ENCODE data around the gene MET.
A peak's percentile ranks its signal among the peaks of the same experiment; 100 is the strongest.

The MET gene

GRCh38 chr7:116630932-116631671, 40.9 kb upstream of the MET start (continued):
- TF ChIP-seq ZNF561 (tag by site-specific recombination; IDR thresholded peaks at IDR 0.05; ENCODE audit: borderline replicate concordance): no peak
- TF ChIP-seq ZNF529 (tag by site-specific recombination; IDR thresholded peaks at IDR 0.05; ENCODE audit: insufficient replicate concordance): no peak
- TF ChIP-seq, protein P1, sequence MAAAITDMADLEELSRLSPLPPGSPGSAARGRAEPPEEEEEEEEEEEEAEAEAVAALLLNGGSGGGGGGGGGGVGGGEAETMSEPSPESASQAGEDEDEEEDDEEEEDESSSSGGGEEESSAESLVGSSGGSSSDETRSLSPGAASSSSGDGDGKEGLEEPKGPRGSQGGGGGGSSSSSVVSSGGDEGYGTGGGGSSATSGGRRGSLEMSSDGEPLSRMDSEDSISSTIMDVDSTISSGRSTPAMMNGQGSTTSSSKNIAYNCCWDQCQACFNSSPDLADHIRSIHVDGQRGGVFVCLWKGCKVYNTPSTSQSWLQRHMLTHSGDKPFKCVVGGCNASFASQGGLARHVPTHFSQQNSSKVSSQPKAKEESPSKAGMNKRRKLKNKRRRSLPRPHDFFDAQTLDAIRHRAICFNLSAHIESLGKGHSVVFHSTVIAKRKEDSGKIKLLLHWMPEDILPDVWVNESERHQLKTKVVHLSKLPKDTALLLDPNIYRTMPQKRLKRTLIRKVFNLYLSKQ (tag by site-specific recombination; IDR thresholded peaks at IDR 0.05; ENCODE audit: borderline replicate concordance): no peak
- TF ChIP-seq ZBTB21 (tag by site-specific recombination; IDR thresholded peaks at IDR 0.05): peak; percentile 88
- peak; percentile 74; the same call in 1 of the 2 replicates for TF ChIP-seq ZNF366 (tag by site-specific recombination; conservative IDR thresholded peaks at IDR 0.05)
- TF ChIP-seq ZNF341 (tag by site-specific recombination; IDR thresholded peaks at IDR 0.05; ENCODE audit: low read depth): peak; percentile 77
- no peak for TF ChIP-seq ZNF302 (tag by site-specific recombination; IDR thresholded peaks at IDR 0.05; ENCODE audit: low read depth)

GRCh38 chr7:116631676-116632075, 40.3 kb upstream of the MET start:
- CTCF ChIA-PET: interaction anchor here (0.8 to 2.0 kb wide), 4 partner anchors 26 to 178 kb away, joined by 3 to 4 read pairs (median 4); no protein-coding TSS in a partner anchor

DNA sequence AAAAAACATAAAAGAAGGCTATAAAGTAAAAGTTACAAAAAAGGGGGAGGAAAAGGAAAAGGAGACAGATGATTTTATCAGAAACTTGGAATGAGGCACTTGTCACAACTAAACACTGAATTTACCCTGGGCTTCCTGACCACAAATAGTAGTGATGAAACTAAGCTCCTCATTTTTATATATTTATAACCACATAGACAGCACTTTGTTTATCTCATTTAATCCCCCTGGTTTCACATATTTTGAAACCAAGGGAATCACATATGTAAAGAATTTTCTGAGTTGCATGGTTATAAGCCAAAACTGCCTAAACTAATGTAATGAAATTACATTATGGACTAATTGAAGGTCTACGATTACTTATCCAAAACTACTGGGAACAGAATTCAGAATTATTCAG, 39.6 kb upstream of the MET start:
- Histone ChIP-seq H3K4me3 (ENCODE audit: low read depth, low read length) (no peak overlapping the region), H3K27ac (ENCODE audit: extremely low read depth, low read depth, low read length) (no peak overlapping the region)
- no peak for TF ChIP-seq TCF7L2 (IDR thresholded peaks at IDR 0.05; ENCODE audit: borderline replicate concordance, low read depth, low read length)
- no peak for TF ChIP-seq ZNF521 (tag by site-specific recombination; IDR thresholded peaks at IDR 0.05)
- TF ChIP-seq PRDM1 (tag by site-specific recombination; IDR thresholded peaks at IDR 0.05): no peak
- TF ChIP-seq ZNF529 (tag by site-specific recombination; IDR thresholded peaks at IDR 0.05; ENCODE audit: insufficient replicate concordance): no peak
- TF ChIP-seq, protein P2, sequence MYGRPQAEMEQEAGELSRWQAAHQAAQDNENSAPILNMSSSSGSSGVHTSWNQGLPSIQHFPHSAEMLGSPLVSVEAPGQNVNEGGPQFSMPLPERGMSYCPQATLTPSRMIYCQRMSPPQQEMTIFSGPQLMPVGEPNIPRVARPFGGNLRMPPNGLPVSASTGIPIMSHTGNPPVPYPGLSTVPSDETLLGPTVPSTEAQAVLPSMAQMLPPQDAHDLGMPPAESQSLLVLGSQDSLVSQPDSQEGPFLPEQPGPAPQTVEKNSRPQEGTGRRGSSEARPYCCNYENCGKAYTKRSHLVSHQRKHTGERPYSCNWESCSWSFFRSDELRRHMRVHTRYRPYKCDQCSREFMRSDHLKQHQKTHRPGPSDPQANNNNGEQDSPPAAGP (tag by site-specific recombination; IDR thresholded peaks at IDR 0.05): no peak
- TF ChIP-seq BCL6B (tag by site-specific recombination; IDR thresholded peaks at IDR 0.05): no peak
- TF ChIP-seq, protein P3, sequence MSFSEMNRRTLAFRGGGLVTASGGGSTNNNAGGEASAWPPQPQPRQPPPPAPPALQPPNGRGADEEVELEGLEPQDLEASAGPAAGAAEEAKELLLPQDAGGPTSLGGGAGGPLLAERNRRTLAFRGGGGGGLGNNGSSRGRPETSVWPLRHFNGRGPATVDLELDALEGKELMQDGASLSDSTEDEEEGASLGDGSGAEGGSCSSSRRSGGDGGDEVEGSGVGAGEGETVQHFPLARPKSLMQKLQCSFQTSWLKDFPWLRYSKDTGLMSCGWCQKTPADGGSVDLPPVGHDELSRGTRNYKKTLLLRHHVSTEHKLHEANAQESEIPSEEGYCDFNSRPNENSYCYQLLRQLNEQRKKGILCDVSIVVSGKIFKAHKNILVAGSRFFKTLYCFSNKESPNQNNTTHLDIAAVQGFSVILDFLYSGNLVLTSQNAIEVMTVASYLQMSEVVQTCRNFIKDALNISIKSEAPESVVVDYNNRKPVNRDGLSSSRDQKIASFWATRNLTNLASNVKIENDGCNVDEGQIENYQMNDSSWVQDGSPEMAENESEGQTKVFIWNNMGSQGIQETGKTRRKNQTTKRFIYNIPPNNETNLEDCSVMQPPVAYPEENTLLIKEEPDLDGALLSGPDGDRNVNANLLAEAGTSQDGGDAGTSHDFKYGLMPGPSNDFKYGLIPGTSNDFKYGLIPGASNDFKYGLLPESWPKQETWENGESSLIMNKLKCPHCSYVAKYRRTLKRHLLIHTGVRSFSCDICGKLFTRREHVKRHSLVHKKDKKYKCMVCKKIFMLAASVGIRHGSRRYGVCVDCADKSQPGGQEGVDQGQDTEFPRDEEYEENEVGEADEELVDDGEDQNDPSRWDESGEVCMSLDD (tag by site-specific recombination; IDR thresholded peaks at IDR 0.05): no peak
- TF ChIP-seq ZNF558 (tag by site-specific recombination; IDR thresholded peaks at IDR 0.05): no peak
- no peak for TF ChIP-seq ZNF157 (tag by site-specific recombination; IDR thresholded peaks at IDR 0.05)
- TF ChIP-seq ZNF175 (tag by site-specific recombination; IDR thresholded peaks at IDR 0.05): no peak
- TF ChIP-seq ZNF404 (tag by site-specific recombination; IDR thresholded peaks at IDR 0.05): no peak
- no peak for TF ChIP-seq ZFHX2 (tag by site-specific recombination; conservative IDR thresholded peaks at IDR 0.05)

More at GRCh38 chr7:116631676-116632075, 40.3 kb upstream of the MET start:
- Histone ChIP-seq H3K4me1 (ENCODE audit: control insufficient read depth, insufficient read depth, low read length) (peaks cover 7% of the 10 kb centered on the region; the same call in 1 of the 2 replicates), H3K27ac (ENCODE audit: extremely low read depth, low read depth, low read length) (no peak overlapping the region), H3K4me3 (ENCODE audit: low read depth, low read length) (no peak overlapping the region), H3K36me3 (ENCODE audit: control insufficient read depth in 2 of 2, insufficient read depth in 1 of 2, low read length in 2 of 2) (no peaks in the 10 kb centered on the region), H3K9me3 (ENCODE audit: control insufficient read depth, insufficient read depth, low read depth, low read length) (no peaks in the 10 kb centered on the region)
- TF ChIP-seq ZSCAN4 (tag by site-specific recombination; IDR thresholded peaks at IDR 0.05): peak; percentile 91
- TF ChIP-seq ZBTB17 (tag by site-specific recombination; IDR thresholded peaks at IDR 0.05): 0 out of 2 replicates have a peak, but pooled peaks have one; percentile 21
- no peak for TF ChIP-seq ZNF704 (tag by site-specific recombination; IDR thresholded peaks at IDR 0.05)
- POLR2A ChIA-PET: no interaction called here

More for the DNA sequence above, 39.6 kb upstream of the MET start:
- H3K4me1 ChIP-seq (ENCODE audit: control insufficient read depth, insufficient read depth, low read length): peaks cover 9% of the 10 kb centered on the region; the same call in 1 of the 2 replicates
- no peaks in the 10 kb centered on the region for H3K9me3 ChIP-seq (ENCODE audit: control insufficient read depth, insufficient read depth, low read depth, low read length)
- no peaks in the 10 kb centered on the region for H3K36me3 ChIP-seq (ENCODE audit: control insufficient read depth in 2 of 2, insufficient read depth in 1 of 2, low read length in 2 of 2)
- ChIA-PET POLR2A (no interaction called here), CTCF (interaction anchor here (0.8 to 1.3 kb wide), 2 partner anchors 25 to 39 kb away, joined by 3 to 4 read pairs; no protein-coding TSS in a partner anchor)

Measured in HEK293 (cell line).